WTC11 (cell line): ENCODE measurements around the gene LDLRAD4.

Source experiments
- NFE2L1 ChIP-seq: sonication (generic); formaldehyde crosslinking; IDR thresholded peaks from 2 replicates; pipeline ENCODE4 v1.8.1; 2023; ENCODE audit warnings: missing genetic modification reagents
- ZNF263 ChIP-seq: sonication (generic); formaldehyde crosslinking; IDR thresholded peaks from 2 replicates; pipeline ENCODE4 v1.8.1; 2022; ENCODE audit warnings: low read depth, mild to moderate bottlenecking, moderate library complexity, missing genetic modification reagents
- TF ChIP-seq, protein P1 (sequence below): sonication (generic); formaldehyde crosslinking; IDR thresholded peaks from 2 replicates; pipeline ENCODE4 v1.8.0; 2022; ENCODE audit warnings: mild to moderate bottlenecking, missing genetic modification reagents
- TF ChIP-seq, protein P2 (sequence below): sonication (generic); formaldehyde crosslinking; IDR thresholded peaks from 2 replicates; pipeline ENCODE4 v1.8.0; 2022; ENCODE audit warnings: mild to moderate bottlenecking, missing genetic modification reagents

DNA sequence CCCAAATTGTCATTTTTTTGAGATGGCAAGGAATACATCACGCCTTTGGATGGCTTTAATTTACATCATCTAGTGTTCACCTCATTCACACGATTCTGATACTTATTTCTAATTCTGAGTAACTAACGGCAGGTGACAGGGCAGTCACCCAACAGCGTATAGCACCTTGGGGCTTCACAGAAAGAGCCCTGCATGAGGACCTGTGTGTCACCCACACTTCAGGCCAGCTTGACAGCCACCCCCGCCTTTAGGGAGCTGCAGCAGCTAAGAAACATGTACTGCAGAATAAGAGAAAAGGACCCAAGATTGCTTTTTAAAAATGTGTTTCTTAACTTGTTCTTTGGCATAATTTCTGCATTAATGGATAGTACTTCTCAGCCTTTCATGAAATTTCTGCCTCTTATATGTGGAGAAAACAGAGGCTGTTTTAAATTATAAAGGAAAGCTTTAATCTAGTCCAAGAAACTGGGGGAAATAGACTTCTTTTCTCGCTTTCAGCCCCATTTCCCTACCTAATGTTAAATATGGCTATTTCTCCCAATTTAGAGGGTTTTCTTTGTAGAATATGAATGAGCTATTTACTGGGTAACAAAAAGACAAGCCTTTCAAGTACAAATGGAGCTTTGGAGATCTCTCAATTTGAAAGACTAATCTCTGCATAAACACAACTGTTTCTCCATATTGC, 245.1 kb downstream of the LDLRAD4 start:
- TF ChIP-seq, protein P1, sequence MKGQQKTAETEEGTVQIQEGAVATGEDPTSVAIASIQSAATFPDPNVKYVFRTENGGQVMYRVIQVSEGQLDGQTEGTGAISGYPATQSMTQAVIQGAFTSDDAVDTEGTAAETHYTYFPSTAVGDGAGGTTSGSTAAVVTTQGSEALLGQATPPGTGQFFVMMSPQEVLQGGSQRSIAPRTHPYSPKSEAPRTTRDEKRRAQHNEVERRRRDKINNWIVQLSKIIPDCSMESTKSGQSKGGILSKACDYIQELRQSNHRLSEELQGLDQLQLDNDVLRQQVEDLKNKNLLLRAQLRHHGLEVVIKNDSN, result no peak
- TF ChIP-seq ZNF263 (no peak), NFE2L1 (CRISPR knock-in tag) (no peak)
- TF ChIP-seq, protein P2, sequence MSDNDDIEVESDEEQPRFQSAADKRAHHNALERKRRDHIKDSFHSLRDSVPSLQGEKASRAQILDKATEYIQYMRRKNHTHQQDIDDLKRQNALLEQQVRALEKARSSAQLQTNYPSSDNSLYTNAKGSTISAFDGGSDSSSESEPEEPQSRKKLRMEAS (CRISPR knock-in tag), result no peak
